22Rv1 (cell line): Measurements from ENCODE around the gene BMPER.

ENCODE experiments used
- ZFX ChIP-seq: fragments of 450-650 bp; IDR thresholded peaks from 2 replicates; pipeline ENCODE4 v1.6.1; 2017; ENCODE audit warnings: antibody characterized with exemption, borderline replicate concordance
- TF ChIP-seq, protein P1 (sequence below): fragments of 450-650 bp; IDR thresholded peaks from 2 replicates; pipeline ENCODE4 v1.5.1; 2017; ENCODE audit warnings: mild to moderate bottlenecking

DNA sequence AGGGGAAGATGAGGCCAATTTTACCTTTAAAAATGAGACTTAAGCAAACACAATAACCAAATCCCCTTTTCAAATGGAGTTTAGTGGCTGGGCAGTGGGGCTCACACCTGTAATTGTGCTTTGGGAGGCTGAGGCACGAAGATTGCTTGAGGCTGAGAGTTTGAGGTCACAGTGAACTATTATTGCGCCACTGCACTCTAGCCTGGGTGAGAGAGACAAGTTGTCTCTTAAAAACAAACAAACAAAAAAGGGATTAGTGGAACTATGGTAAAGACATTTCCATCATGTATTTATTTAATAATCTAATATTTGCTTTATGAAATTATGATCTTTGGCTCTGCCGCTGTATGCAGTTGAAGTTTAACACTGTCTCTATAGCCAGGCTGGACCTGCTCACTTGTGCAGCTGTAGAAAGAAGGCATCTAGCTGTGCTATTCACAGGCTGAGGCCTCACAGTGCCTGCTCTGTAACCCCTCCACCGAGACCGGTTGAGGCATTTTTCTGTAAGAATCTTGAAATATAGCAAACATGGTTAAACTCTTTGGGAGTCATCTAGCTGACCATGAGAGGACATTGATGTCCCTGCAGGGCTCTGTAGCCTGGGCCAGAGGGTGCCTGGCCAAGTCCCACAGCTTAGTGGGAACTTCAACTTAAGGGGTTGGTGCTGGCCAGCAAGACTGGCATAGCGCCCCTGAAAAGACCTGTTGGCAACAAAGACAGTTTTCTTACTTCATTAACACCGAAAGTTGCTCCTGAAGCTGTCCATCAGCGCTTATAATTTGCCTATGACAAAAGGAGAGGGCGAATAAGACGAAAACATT lies 131.8 kb downstream of the BMPER start:
- TF ChIP-seq, protein P1, sequence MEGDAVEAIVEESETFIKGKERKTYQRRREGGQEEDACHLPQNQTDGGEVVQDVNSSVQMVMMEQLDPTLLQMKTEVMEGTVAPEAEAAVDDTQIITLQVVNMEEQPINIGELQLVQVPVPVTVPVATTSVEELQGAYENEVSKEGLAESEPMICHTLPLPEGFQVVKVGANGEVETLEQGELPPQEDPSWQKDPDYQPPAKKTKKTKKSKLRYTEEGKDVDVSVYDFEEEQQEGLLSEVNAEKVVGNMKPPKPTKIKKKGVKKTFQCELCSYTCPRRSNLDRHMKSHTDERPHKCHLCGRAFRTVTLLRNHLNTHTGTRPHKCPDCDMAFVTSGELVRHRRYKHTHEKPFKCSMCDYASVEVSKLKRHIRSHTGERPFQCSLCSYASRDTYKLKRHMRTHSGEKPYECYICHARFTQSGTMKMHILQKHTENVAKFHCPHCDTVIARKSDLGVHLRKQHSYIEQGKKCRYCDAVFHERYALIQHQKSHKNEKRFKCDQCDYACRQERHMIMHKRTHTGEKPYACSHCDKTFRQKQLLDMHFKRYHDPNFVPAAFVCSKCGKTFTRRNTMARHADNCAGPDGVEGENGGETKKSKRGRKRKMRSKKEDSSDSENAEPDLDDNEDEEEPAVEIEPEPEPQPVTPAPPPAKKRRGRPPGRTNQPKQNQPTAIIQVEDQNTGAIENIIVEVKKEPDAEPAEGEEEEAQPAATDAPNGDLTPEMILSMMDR, result no peak
- TF ChIP-seq ZFX, result no peak
